CD4-positive, alpha-beta T cell treated with Interferon alpha-2 for 1 hour (primary cell): ENCODE measurements around the gene UBE2I.
"Not testable (repeated sequence)": the region's sequence is repeated elsewhere in the genome, so short reads cannot be mapped to it uniquely, and the experiment has no call there.

Experiments
- DNase-seq, 2 donors: peaks; one replicate each; pipeline ENCODE4 v3.0.0-alpha.2; 2020 to 2022

Gene UBE2I

DNA sequence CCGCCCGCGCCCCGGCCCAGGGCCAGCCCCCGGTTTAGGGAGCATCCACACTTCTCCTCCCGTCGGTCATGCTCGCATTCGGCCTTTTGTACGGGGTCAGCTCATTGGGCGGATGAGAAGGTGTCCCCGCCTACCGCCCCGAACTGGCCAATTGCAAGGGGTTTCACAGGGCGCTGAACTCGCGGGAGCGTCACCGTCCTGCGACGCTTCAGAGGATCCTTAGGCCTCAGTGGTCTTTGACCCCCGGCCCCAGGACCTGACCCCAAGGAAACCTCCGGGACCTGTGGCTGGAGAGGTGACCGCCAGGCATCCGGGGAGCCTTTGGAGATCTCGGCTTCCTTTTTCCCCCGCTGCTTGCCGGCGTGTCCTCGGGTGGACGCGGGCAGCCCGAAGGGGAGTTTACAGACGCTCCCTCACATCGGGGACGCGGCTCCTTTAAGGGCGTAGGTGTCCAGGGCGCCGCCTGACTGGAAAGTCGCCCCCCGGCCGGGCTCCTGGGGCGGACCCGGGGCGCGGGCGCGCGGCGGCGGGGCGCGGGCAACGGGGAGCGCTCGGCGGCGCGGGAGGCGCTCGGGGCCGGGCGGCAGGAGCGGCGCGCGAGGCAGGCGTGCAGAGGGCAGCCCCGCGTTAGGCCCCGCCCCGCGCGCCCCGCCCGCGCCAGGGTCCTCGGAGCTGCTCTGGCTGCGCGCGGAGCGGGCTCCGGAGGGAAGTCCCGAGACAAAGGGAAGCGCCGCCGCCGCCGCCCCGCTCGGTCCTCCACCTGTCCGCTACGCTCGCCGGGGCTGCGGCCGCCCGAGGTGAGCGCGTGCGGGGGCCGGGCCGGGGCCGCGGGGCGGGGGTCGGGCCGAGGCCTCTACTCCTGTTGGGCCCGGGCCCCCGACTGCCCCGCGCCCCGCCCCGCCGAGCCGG, at the start of gene UBE2I:
TSS of gene UBE2I (plus strand) at position 660 of the 909 bp plus-strand sequence. CDS start 4,395 bp downstream, outside the sequence.
- peak; percentile 96 to 99 for DNase-seq

GRCh38 chr16:1259760-1260068, 49.7 kb upstream of the UBE2I start:
- DNase-seq, result no peak

GRCh38 chr16:1260101-1260680, 49.2 kb upstream of the UBE2I start:
- no peak for DNase-seq

DNA sequence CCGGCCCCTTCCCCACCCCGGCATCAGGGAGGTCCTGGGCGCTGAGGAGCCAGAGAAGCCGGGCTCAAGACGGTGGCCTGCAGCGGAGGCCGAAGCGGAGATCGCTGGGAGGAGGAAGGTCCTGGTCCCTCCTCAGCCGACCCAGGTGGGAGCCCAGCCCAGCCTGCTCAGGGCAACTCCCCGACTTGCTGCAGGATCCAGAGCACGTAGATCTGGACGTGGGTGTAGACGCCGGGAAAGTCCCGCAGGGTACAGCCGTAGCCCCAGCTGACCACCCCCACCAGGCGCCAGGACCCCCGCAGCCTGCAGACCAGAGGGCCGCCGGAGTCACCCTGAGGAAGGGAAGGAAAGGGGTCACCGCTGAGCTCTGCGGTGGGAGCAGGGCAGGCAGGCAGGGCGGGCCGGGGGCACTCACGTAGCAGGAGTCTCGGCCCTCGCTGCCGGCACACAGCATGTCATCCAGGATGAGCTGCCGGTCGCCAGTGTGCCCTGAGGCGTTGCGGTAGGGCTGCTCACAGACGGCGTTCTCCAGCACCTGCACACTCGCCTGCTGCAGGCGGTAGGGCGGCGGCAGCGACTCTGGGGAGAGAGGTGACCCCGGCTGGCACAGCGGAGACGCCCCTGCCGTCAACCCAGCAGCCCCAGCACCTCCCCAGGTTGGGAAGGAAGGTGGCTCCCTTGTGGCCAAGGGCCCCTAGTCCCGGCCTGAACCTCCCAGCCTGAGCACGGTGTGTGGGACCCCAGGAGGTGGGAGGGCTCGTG, 48.1 kb upstream of the UBE2I start:
- DNase-seq, result no peak

DNA sequence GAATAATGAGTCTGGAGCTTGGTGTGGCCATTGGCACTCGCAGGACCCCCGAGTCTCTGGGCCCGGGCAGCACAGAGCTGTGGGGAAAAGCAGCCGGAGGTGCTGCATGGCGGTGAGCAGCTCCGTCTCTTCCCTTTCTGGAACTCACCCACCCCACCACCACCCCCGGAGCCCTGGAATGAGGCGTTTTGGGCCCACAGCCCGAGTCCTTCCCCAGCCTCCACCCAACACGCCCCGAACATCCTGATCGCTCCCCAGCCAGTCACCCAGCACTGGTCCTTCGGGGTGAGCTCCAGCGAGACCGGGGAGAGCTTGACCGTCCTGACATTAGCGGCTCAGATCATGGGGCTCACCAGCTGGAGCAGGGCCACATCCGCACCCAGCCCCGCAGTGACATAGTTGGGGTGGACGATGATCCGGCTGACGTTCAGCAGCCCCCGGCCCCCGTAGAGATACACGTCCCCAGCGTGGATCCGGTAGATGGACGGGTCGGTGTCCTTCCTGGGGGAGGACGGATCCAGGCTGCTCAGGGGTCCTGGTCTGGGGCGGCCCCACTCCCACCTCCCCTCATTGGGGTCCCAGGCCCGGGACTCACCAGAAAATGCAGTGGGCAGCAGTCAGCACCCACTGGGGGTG, 47.1 kb upstream of the UBE2I start:
- no peak for DNase-seq

- DNase-seq, result no peak
These were observed 46.6 kb upstream of the UBE2I start for GRCh38 chr16:1262846-1263221.

DNA sequence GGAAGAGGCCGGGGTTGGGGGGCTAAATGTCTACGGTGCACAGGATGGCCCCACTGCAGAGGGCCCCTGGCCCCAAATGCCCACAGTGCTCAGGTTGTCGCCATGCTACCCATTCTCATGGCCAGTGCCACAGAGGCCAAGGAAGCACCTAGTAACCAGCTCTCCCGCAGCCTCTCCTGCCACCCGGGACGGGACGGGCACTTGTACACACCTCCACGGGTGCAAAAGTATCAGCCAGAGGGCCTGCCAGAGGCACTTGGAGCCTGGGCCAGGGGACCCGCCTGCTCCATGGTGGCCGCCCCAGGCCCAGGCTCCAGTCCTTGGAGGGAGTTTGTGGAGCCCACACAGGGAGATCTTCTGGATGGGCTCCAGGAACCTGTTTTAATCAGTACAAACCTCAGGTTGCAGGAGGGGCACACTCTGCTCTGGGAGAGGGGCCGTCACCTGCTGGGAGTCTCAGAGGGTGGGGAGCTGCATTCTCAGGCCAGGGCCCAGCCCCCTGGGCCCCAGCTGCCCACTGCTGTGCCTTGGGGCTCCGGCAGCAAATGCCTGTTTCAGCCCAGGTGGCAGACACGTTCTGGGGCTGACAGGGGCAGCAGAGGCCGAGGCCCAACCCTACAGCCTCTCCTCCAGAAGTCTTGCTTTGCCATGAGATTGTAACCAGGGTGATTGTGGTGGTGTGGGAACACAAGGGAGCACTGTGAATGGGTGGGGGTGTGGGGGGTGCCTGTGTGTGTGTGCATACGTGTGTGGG, 45.7 kb upstream of the UBE2I start:
- DNase-seq, result no peak

DNA sequence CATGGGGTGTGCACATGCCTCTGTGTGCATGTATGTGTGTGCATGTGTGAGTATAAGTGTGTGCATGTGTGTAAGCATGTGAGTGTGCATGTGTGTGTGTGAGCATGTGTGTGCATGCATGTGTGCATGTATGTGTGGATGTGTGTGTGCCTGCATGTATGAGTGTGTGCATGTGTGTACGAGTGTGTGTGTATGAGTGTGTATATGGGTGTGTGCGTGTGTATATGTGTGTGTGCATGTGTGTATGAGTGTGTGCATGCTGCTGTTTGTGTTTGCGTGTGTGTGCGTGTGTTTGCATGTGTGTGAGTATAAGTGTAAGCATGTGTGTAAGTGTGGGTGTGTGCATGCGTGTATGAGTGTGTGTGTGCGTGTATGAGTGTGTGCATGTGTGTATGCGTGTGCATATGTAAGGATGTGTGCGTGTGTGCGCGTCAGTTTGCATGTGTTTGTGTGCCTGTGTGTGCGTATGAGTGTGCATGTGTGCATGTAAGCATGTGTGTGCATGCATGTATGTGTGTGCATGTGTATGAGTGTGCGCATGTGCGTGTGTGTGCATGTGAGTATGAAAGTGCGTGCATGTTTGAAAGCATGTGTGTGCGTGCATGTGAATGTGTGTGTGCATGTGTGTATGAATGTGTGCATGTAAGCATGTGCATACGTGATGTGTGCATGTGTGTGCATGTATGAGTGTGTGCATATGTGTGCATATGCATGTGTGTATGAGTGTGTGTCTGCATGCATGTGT, 44.9 kb upstream of the UBE2I start:
- DNase-seq, result no peak

- no peak for DNase-seq
These were observed 44.3 kb upstream of the UBE2I start for GRCh38 chr16:1265090-1265630.

DNA sequence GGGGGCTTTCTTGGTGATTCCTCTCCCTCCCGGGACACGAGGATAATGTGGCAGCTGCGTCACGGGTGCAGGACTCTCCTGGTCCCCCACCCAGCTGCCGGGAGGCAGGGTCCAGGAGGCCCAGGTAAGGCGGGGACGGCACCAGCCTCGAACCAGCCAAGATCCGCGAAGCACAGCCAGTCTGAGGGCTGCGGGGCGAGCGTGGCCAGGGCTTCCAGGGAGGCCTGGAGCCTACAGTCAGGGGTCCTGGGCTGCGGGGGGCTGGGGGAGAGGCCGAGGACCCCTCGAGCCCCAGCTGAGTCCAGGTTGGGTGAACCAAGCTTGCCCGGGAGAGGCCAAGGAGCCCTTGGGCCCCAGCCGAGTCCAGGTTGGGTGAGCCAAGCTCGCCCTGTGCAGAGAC, 43.6 kb upstream of the UBE2I start:
- no peak for DNase-seq

GRCh38 chr16:1269418-1269817, 40.0 kb upstream of the UBE2I start:
- DNase-seq, result not testable (repeated sequence)

GRCh38 chr16:1271380-1271723, 38.1 kb upstream of the UBE2I start:
- DNase-seq, result no peak

DNA sequence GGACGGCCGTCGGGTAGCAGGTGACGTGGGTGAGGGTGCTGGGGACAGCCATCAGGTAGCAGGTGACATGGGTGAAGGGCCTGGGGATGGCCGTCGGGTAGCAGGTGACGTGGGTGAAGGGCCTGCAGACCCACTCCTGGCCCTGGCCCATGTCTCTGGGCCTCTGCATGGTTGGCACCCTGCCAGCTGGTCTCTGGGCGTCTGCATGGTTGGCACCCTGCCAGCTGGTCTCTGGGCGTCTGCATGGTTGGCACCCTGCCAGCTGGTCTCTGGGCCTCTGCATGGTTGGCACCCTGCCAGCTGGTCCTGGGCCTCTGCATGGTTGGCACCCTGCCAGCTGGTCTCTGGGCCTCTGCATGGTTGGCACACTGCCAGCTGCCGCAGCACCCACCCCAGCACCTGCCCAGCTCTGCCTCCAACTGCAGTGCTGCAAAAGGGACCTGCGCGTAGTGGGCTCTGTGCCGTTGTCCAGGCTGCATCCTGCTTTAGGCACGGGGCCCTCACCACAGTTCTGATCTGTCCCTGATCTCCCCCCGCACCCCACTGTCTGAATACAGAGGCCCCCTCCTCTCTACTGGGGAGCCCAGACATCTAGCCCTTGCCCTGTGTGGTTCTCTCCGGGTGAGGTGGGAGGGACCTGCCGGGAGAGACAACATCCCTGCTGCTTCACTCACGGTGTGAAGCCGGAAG, 37.6 kb upstream of the UBE2I start:
- DNase-seq, result not testable (repeated sequence)

- DNase-seq, result no peak
These were observed 36.8 kb upstream of the UBE2I start for GRCh38 chr16:1272453-1273198.

DNA sequence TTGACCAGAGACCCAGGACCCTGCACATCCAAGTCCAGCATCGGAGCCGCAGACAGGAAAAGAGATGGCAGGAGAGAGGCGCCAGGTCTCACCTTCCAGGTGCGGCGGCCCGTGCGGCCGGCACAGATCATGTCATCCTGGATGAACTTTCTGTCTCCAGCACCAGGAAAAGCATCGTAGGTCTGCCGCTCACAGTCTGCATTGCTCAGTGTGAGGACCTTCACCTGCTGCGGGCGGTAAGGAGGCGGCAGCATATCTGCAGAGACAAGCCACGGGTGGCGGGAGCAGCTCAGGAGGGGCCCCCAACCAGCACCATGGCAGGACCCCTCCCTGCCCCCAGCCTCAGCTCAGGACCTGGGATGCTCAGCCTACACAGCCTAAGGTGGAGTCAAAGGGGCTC, 35.6 kb upstream of the UBE2I start:
- no peak for DNase-seq

DNA sequence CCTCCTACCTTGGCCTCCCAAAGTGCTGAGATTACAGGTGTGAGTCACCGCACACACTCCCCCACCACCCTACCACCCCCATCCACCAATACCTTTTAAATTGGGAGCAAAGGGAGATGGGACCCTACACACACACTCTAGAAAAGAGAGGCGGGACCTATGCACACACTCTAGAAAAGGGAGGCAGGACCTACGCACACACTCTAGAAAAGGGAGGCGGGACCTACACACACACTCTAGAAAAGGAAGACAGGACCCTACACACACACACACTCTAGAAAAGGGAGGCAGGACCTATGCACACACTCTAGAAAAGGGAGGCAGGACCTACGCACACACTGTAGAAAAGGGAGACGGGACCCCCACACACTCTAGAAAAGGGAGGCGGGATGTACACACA, 34.7 kb upstream of the UBE2I start:
- no peak for DNase-seq

GRCh38 chr16:1275791-1276579, 33.5 kb upstream of the UBE2I start:
- no peak for DNase-seq

DNA sequence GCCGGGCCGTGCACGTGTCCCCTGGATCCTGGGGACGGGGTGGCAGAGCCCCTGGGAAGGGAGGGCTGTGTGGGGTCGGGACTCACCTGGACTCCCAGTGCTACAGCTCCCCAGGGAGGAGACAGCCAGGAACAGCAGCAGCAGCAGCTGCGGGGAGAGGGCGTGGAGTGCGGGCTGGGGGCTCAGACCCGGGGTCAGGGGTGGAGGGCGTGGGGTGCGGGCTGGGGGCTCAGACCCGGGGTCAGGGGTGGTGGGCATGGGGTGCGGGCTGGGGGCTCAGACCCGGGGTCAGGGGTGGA, 32.9 kb upstream of the UBE2I start:
- DNase-seq, result no peak

- DNase-seq, result no peak
These were observed 32.3 kb upstream of the UBE2I start for GRCh38 chr16:1277151-1277598.
